Neural crest cell (in vitro differentiated cells): ENCODE results near the gene SCTR. TPM values are rescaled to one million over a fixed set of nuclear protein-coding genes. Genes with fewer than 3 reads are reported as not detected.
A peak's percentile ranks its signal among the peaks of the same experiment; 100 is the strongest.
"Not testable (repeated sequence)": the region's sequence is repeated elsewhere in the genome, so short reads cannot be mapped to it uniquely, and the experiment has no call there.

ENCODE experiments used
- DNase-seq: peaks from one replicate; pipeline ENCODE4 v3.0.0; 2021; ENCODE audit warnings: low read depth, mixed read lengths, low spot score
- H3K27ac Mint-ChIP-seq: one replicate; pipeline ENCODE4 v1.8.0; 2021; ENCODE audit warnings: mild to moderate bottlenecking, mixed read lengths; ENCODE audit not compliant: unreplicated experiment
- H3K27me3 Mint-ChIP-seq: 2 replicates; pipeline ENCODE4 v1.8.0; 2021; ENCODE audit warnings: low read depth, mild to moderate bottlenecking, mixed read lengths
- H3K36me3 Mint-ChIP-seq: 2 replicates; pipeline ENCODE4 v1.8.0; 2021; ENCODE audit warnings: low read depth, mild to moderate bottlenecking, mixed read lengths
- H3K4me1 Mint-ChIP-seq: 2 replicates; pipeline ENCODE4 v1.8.0; 2021; ENCODE audit warnings: mixed read lengths
- H3K4me3 Mint-ChIP-seq: one replicate; pipeline ENCODE4 v1.8.0; 2021; ENCODE audit warnings: mild to moderate bottlenecking, mixed read lengths
- H3K9me3 Mint-ChIP-seq: 2 replicates; pipeline ENCODE4 v1.8.0; 2021; ENCODE audit warnings: mixed read lengths
- CTCF ChIP-seq: fragments of 200-600 bp; sonication (generic); conservative IDR thresholded peaks from 2 replicates; pipeline ENCODE4 v1.5.0; 2021; ENCODE audit warnings: antibody characterized with exemption, mild to moderate bottlenecking
- total RNA-seq: library from RNA; stranded (reverse); gene quantifications from 2 replicates; pipeline ENCODE4 v1.2.1, GENCODE V29; 2021

The SCTR gene
- total RNA-seq, 1 donor from 2014 or later: not detected

- TF ChIP-seq CTCF: no peak
- Mint-ChIP-seq H3K4me3 (no peak overlapping the region), H3K36me3 (no peaks in the 10 kb centered on the region), H3K27me3 (no peaks in the 10 kb centered on the region), H3K4me1 (peaks cover 8% of the 10 kb centered on the region), H3K27ac (no peak overlapping the region), H3K9me3 (peaks cover 7% of the 10 kb centered on the region)
- no peak for DNase-seq
These were observed 116.1 kb downstream of the SCTR start for GRCh38 chr2:119408221-119408619.

- DNase-seq: peak; percentile 70
- H3K27ac Mint-ChIP-seq: no peak overlapping the region
- H3K9me3 Mint-ChIP-seq: peaks cover 7% of the 10 kb centered on the region
- no peaks in the 10 kb centered on the region for H3K36me3 Mint-ChIP-seq
- peak; percentile 86 for TF ChIP-seq CTCF
- peaks cover 8% of the 10 kb centered on the region for H3K4me1 Mint-ChIP-seq
- no peaks in the 10 kb centered on the region for H3K27me3 Mint-ChIP-seq
- no peak overlapping the region for H3K4me3 Mint-ChIP-seq
These were observed 116.7 kb downstream of the SCTR start for GRCh38 chr2:119407430-119408220.

GRCh38 chr2:119405151-119405550 lies 119.1 kb downstream of the SCTR start:
- H3K27me3 Mint-ChIP-seq: no peaks in the 10 kb centered on the region
- no peak for DNase-seq
- no peak overlapping the region for H3K4me3 Mint-ChIP-seq

GRCh38 chr2:119403618-119404017 lies 120.7 kb downstream of the SCTR start:
- not testable (repeated sequence) for H3K4me1 Mint-ChIP-seq, DNase-seq, H3K9me3 Mint-ChIP-seq, H3K36me3 Mint-ChIP-seq, H3K27me3 Mint-ChIP-seq, H3K4me3 Mint-ChIP-seq
- peak overlapping the region; percentile 57 for H3K27ac Mint-ChIP-seq

More at GRCh38 chr2:119405151-119405550, 119.1 kb downstream of the SCTR start:
- TF ChIP-seq CTCF: no peak
- peaks cover 8% of the 10 kb centered on the region for H3K4me1 Mint-ChIP-seq
- peaks cover 3% of the 10 kb centered on the region for H3K9me3 Mint-ChIP-seq
- no peaks in the 10 kb centered on the region for H3K36me3 Mint-ChIP-seq
- H3K27ac Mint-ChIP-seq: no peak overlapping the region

GRCh38 chr2:119402645-119403560 lies 121.4 kb downstream of the SCTR start:
- no peaks in the 10 kb centered on the region for H3K36me3 Mint-ChIP-seq
- H3K4me3 Mint-ChIP-seq: no peak overlapping the region
- DNase-seq: no peak
- H3K27ac Mint-ChIP-seq: peak overlapping the region; percentile 78
- H3K9me3 Mint-ChIP-seq: peaks cover 3% of the 10 kb centered on the region
- no peak for TF ChIP-seq CTCF
- H3K4me1 Mint-ChIP-seq: peaks cover 5% of the 10 kb centered on the region
- no peaks in the 10 kb centered on the region for H3K27me3 Mint-ChIP-seq
